ENCODE data around the gene RNF157.
A peak's percentile ranks its signal among the peaks of the same experiment; 100 is the strongest.

Gene RNF157

DNA sequence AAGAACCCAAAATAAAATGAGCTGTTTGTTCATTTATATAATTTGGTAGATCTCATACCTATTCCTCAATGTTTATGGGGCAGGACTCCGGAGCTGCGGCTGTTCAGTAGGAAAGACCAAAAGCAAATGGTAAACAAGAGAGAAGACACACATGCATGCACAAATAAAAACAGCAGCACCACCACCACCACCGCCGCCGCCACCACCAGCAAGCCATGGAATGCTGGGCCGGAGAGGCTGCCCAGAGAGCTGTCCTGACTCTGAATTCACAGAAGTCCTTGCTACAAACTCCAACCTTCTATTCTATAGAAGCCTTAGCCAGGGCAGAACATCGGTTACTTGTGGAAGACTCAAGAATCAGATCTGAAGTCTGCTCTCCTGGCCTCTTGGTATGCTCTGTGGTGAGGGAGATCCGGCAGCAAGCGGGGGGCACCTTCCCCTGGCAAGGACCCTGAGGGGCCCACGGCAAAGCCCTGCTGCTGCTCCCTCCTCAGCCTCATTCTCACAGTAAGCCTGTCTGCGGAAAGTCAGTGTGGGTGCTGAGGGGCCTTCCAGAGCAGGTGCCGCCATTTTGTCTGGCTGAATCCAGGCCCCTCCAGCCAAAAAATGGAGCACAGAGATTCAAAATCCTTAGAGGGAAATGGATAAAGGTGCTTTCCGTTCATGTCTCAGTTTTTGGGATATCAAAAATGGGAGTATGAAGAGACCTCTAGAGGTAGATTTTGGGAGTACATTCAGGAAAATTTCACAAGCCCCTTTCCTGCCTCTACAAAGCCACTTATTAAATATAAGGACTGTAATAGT, 92.9 kb downstream of the RNF157 start:
- Histone ChIP-seq H3K4me1 (ENCODE audit: insufficient read depth, low read length) (peaks cover 13% of the 10 kb centered on the region), H3K27ac (ENCODE audit: low read length) (no peak overlapping the region)

DNA sequence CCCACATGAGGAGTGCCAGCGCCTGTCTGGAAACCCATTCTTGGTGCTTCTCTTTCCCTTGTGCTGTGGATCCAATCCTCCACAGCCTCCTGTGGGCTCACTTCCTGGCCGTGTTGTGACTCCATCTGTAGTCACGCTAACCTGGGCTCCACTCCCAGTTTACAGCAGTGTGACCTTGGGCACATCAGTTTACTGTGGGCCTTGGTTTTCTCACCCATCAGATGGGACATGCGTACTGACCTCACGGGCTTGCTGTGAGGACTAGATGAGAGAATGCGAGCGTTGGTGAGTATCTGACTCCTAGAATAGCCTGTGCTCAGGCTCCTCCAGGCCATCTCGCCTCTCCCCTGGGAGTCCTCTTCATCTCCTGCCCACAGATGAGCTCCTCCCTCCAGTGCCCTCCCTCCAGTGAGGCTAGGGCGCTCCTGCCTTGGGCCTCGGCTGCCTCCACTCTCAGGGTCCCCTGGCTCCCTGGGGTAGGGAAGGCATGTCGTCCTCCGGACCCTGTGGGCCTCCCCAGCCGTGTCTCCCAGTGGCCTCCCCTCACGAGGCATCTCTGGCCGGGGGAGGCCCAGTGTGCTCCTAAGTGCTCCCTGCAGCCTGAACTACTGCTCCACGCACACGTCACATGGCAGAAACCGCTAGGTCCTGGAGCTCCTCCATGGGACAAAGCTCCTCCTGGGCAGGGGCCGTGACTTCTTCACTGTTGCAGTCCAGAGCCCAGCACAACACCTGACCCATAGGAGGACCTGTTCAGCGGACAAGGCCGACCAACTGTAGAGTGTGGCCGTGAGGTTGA, 94.0 kb downstream of the RNF157 start:
- Histone ChIP-seq H3K9ac (ENCODE audit: low read depth, low read length) (no peak overlapping the region), H3K27ac (ENCODE audit: low read length) (no peak overlapping the region)

More for the DNA sequence above, 92.9 kb downstream of the RNF157 start:
- Histone ChIP-seq H3K9me3 (ENCODE audit: insufficient read depth, low read depth, low read length) (no peaks in the 10 kb centered on the region), H3K9ac (ENCODE audit: low read depth, low read length) (no peak overlapping the region), H3K27me3 (ENCODE audit: insufficient read depth, low read length) (peaks cover 42% of the 10 kb centered on the region), H3K36me3 (ENCODE audit: insufficient read depth, low read depth, low read length) (no peaks in the 10 kb centered on the region; the same call in 1 of the 2 replicates), H3K4me3 (ENCODE audit: low read length) (no peak overlapping the region)

GRCh38 chr17:76145231-76146052, 94.9 kb downstream of the RNF157 start:
- Histone ChIP-seq H3K9ac (ENCODE audit: low read depth, low read length) (no peak overlapping the region), H3K36me3 (ENCODE audit: insufficient read depth, low read depth, low read length) (no peaks in the 10 kb centered on the region), H3K4me1 (ENCODE audit: insufficient read depth, low read length) (peaks cover 24% of the 10 kb centered on the region), H3K9me3 (ENCODE audit: insufficient read depth, low read depth, low read length) (no peaks in the 10 kb centered on the region), H3K27me3 (ENCODE audit: insufficient read depth, low read length) (peaks cover 57% of the 10 kb centered on the region), H3K27ac (ENCODE audit: low read length) (no peak overlapping the region), H3K4me3 (ENCODE audit: low read length) (no peak overlapping the region)

More for the DNA sequence above, 94.0 kb downstream of the RNF157 start:
- Histone ChIP-seq H3K36me3 (ENCODE audit: insufficient read depth, low read depth, low read length) (no peaks in the 10 kb centered on the region), H3K9me3 (ENCODE audit: insufficient read depth, low read depth, low read length) (no peaks in the 10 kb centered on the region), H3K27me3 (ENCODE audit: insufficient read depth, low read length) (peaks cover 50% of the 10 kb centered on the region), H3K4me1 (ENCODE audit: insufficient read depth, low read length) (peaks cover 22% of the 10 kb centered on the region), H3K4me3 (ENCODE audit: low read length) (no peak overlapping the region)

GRCh38 chr17:76142585-76143041, 97.7 kb downstream of the RNF157 start:
- peaks cover 85% of the 10 kb centered on the region for H3K27me3 ChIP-seq (ENCODE audit: insufficient read depth, low read length)
- no peak overlapping the region for H3K9ac ChIP-seq (ENCODE audit: low read depth, low read length)
- no peak overlapping the region for H3K27ac ChIP-seq (ENCODE audit: low read length)
- H3K9me3 ChIP-seq (ENCODE audit: insufficient read depth, low read depth, low read length): no peaks in the 10 kb centered on the region; the same call in 1 of the 2 replicates
- H3K36me3 ChIP-seq (ENCODE audit: insufficient read depth, low read depth, low read length): no peaks in the 10 kb centered on the region
- peak overlapping the region; percentile 74; the same call in 1 of the 2 replicates for H3K4me3 ChIP-seq (ENCODE audit: low read length)
- H3K4me1 ChIP-seq (ENCODE audit: insufficient read depth, low read length): peaks cover 34% of the 10 kb centered on the region

DNA sequence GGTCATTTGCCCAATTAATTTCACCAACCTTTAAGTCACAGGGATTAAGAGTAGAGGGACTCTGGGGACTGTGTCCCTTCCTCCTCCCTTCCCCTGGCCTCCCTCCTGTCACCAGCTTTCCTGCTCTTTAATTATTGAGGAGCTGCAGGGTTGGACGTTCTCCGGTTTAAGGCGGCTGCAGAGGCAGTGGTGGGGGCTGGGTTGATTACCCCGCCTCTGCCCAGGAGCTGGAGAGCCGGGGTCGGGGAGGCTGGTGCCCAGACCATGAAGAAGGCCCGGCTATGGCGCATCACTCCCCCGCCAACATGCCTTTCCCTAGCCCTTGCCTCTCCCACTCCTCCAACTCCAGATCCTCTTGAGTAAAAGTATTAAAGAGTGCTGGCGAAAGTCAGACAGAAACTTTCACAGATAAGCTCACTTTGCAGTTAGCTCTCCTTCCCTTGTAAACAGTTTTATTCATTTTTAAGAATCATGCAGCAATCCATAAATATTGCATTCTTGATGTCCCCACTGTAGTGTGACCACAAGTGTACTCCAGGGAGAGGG, 98.2 kb downstream of the RNF157 start:
- H3K9ac ChIP-seq (ENCODE audit: low read depth, low read length): no peak overlapping the region
- H3K4me3 ChIP-seq (ENCODE audit: low read length): peak overlapping the region; percentile 74; the same call in 1 of the 2 replicates

DNA sequence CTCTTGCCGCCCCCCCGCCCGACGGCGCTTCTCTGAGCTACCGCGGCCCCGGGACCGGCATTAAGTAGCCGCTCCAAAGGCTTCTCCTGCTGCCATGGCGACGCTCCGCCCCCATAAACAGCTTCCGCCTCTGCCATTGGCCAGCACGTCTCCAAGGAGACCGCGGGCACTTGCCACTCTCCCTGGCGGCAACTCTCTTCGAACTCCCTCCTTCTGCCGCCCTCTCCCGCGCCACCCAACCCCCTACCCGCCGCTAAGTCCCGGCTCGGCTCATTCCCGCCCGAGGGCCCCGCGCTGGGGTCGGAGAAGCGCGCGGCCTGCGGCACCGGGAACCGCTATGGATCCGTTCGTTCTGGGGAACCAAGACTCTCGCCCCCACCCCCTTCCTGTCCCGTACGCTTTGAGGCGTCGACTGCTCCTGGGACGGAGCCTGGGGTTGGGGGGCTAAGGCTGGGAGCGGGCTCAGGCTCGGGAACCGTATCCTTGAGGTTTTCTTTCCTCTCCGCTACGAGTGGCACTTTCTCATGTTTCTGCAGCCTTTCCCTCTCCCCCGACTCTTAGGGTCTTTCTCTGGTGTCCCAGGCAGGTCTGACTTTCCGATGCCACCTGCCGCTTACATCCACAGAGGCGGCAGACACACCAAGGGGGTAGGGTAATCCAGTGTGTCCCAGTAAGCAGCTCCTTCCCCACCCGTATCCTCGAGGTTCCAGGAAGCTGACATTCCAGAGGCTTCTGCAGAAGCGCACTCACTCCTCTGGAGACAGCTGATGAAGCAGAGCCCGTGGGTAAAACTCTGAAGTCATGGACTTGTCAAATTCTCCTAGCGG, 98.9 kb downstream of the RNF157 start, which contains the start of gene FOXJ1:
FOXJ1 (minus strand) TSS at position 34 of the 827 bp plus-strand sequence. CDS start 850 bp downstream, outside the sequence.
- H3K9ac ChIP-seq (ENCODE audit: low read depth, low read length): peak within 1 kb of the TSS; percentile 57; the same call in 1 of the 2 replicates
- peaks cover 43% of the 10 kb centered on the region for H3K4me1 ChIP-seq (ENCODE audit: insufficient read depth, low read length)
- no peaks in the 10 kb centered on the region for H3K36me3 ChIP-seq (ENCODE audit: insufficient read depth, low read depth, low read length)
- H3K27me3 ChIP-seq (ENCODE audit: insufficient read depth, low read length): peaks cover 95% of the 10 kb centered on the region
- no peak within 1 kb of the TSS for H3K27ac ChIP-seq (ENCODE audit: low read length)
- no peaks in the 10 kb centered on the region; the same call in 1 of the 2 replicates for H3K9me3 ChIP-seq (ENCODE audit: insufficient read depth, low read depth, low read length)
- peak within 1 kb of the TSS; percentile 74 for H3K4me3 ChIP-seq (ENCODE audit: low read length)

More for the DNA sequence above, 98.2 kb downstream of the RNF157 start:
- Histone ChIP-seq H3K36me3 (ENCODE audit: insufficient read depth, low read depth, low read length) (no peaks in the 10 kb centered on the region), H3K27ac (ENCODE audit: low read length) (no peak overlapping the region), H3K4me1 (ENCODE audit: insufficient read depth, low read length) (peaks cover 36% of the 10 kb centered on the region), H3K9me3 (ENCODE audit: insufficient read depth, low read depth, low read length) (no peaks in the 10 kb centered on the region; the same call in 1 of the 2 replicates), H3K27me3 (ENCODE audit: insufficient read depth, low read length) (peaks cover 90% of the 10 kb centered on the region)

DNA sequence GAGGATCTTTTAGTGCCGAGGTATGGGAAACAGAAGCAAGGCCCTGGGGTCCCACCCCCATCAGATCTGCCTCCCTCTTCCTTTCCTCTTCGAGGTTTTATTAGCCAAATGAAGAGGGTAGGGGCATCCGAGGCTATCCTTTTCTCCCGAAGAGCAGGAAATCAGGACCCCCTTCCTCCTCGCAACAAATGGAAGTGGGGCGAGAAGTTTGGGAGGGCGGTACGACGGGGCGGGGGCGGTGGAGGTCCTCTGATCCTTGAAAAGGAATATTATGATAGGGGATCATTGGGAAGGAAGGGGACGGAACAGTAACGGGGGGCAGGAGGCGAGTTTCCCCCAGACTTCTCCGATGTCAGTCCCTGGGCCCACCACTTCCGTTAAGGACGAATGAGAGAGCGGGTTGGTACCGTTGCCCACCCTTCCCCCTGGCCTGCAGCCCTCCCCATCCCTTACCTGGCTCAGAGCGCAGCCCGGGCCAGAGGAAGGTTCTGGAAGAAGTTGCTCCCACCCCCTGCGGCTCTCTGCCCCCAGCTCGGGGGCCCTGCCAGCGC, 99.6 kb downstream of the RNF157 start:
- peaks cover 95% of the 10 kb centered on the region for H3K27me3 ChIP-seq (ENCODE audit: insufficient read depth, low read length)
- no peaks in the 10 kb centered on the region; the same call in 1 of the 2 replicates for H3K9me3 ChIP-seq (ENCODE audit: insufficient read depth, low read depth, low read length)
- H3K27ac ChIP-seq (ENCODE audit: low read length): no peak overlapping the region
- no peak overlapping the region for H3K9ac ChIP-seq (ENCODE audit: low read depth, low read length)
- peak overlapping the region; percentile 74; the same call in 1 of the 2 replicates for H3K4me3 ChIP-seq (ENCODE audit: low read length)
- H3K4me1 ChIP-seq (ENCODE audit: insufficient read depth, low read length): peaks cover 45% of the 10 kb centered on the region
- no peaks in the 10 kb centered on the region for H3K36me3 ChIP-seq (ENCODE audit: insufficient read depth, low read depth, low read length)

DNA sequence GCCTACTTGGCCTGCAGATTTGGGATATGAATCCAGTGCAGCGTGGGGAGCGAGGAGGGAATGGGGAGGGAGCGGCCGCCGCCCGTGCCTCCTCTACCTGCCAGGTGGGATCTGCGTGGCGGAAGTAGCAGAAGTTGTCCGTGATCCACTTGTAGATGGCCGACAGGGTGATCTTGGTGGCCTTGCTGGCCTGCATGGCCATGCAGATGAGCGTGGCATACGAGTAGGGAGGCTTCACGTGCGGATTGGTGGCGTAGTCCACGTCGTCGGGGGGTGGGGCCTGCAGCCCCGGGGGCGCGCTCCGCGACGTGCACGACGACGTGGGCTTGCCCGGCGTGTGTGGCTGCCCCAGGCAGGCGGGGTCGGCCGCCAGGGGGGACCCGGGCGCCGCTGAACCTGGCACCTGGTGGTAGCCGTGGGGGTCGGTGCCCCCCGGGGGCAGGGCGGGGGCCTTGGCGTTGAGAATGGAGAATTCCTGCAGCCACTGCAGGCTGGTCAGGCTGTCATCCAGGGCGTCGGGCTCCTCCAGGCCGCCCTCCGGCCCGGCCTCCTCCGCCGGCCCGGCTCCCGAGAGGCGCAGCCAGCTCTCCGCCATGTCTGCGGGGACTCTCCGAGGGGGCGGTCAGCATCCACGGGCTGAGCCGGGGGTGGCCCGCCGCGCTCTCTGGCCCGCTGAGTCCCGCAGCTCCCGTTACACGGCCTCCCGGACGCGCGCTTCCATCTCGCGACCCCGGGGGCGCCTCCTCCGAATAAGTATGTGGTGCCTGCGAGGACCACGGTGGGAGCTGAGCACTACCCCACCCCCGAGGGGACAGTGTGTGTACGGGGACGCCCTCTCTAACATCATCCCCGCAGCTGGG, 100.3 kb downstream of the RNF157 start:
- Histone ChIP-seq H3K9me3 (ENCODE audit: insufficient read depth, low read depth, low read length) (no peaks in the 10 kb centered on the region; the same call in 1 of the 2 replicates), H3K27ac (ENCODE audit: low read length) (no peak overlapping the region), H3K27me3 (ENCODE audit: insufficient read depth, low read length) (peaks cover 97% of the 10 kb centered on the region), H3K4me1 (ENCODE audit: insufficient read depth, low read length) (peaks cover 48% of the 10 kb centered on the region), H3K9ac (ENCODE audit: low read depth, low read length) (no peak overlapping the region; the same call in 1 of the 2 replicates), H3K36me3 (ENCODE audit: insufficient read depth, low read depth, low read length) (no peaks in the 10 kb centered on the region), H3K4me3 (ENCODE audit: low read length) (peak overlapping the region; percentile 74; the same call in 1 of the 2 replicates)

GRCh38 chr17:76138896-76139752, 101.2 kb downstream of the RNF157 start:
- H3K9me3 ChIP-seq (ENCODE audit: insufficient read depth, low read depth, low read length): no peaks in the 10 kb centered on the region; the same call in 1 of the 2 replicates
- peaks cover 100% of the 10 kb centered on the region for H3K27me3 ChIP-seq (ENCODE audit: insufficient read depth, low read length)
- H3K27ac ChIP-seq (ENCODE audit: low read length): no peak overlapping the region
- H3K9ac ChIP-seq (ENCODE audit: low read depth, low read length): no peak overlapping the region; the same call in 1 of the 2 replicates
- no peaks in the 10 kb centered on the region for H3K36me3 ChIP-seq (ENCODE audit: insufficient read depth, low read depth, low read length)
- peaks cover 53% of the 10 kb centered on the region for H3K4me1 ChIP-seq (ENCODE audit: insufficient read depth, low read length)
- peak overlapping the region; percentile 74; the same call in 1 of the 2 replicates for H3K4me3 ChIP-seq (ENCODE audit: low read length)

All from iPS-20b (cell line).